Measurements from ENCODE around the gene ZNF407.

DNA sequence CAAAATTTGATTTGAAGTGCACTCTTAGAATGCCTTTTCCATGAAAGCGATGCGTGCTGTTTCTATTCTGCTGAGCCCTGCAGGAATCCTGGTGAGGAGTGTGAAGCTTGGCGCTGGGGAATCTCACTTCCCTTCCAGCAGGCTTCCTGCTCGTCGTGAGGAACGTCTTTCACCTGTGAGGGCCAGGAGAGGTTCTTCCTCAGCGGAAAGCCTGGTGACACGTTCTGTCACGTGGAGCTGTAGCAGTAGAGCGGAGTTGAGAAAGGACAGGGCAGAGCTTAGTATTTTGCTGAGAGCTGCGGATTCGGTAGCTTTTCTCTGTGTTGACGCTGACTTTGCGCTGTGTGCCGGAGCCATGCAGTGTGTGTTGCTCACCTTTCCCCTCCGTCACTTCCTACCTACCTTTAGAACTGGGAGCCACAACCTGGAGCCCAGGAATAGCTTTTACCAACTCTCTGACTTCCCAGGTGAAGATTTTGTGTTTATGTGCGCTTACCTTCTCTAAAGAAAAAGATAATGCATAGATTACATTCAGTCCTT is 316.5 kb downstream of the ZNF407 start:
- TF ChIP-seq, protein P1, sequence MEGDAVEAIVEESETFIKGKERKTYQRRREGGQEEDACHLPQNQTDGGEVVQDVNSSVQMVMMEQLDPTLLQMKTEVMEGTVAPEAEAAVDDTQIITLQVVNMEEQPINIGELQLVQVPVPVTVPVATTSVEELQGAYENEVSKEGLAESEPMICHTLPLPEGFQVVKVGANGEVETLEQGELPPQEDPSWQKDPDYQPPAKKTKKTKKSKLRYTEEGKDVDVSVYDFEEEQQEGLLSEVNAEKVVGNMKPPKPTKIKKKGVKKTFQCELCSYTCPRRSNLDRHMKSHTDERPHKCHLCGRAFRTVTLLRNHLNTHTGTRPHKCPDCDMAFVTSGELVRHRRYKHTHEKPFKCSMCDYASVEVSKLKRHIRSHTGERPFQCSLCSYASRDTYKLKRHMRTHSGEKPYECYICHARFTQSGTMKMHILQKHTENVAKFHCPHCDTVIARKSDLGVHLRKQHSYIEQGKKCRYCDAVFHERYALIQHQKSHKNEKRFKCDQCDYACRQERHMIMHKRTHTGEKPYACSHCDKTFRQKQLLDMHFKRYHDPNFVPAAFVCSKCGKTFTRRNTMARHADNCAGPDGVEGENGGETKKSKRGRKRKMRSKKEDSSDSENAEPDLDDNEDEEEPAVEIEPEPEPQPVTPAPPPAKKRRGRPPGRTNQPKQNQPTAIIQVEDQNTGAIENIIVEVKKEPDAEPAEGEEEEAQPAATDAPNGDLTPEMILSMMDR (IDR thresholded peaks at IDR 0.05): no peak
- TF ChIP-seq POLR2A (IDR thresholded peaks at IDR 0.05): no peak
